Tibial nerve (tissue), 4 donors: Measurements from ENCODE around the gene DENND1A. TPM values are rescaled to one million over a fixed set of nuclear protein-coding genes. Genes with fewer than 3 reads are reported as not detected.

ENCODE experiments used
- DNase-seq, 2 donors: peaks; one replicate each; pipeline ENCODE4 v3.0.0-alpha.2; 2019; ENCODE audit warnings: low spot score in 2 of 2
- H3K27ac ChIP-seq, 4 donors: fragments of 200-600 bp; sonication (generic) in 3 of 4; one replicate each; pipeline ENCODE4 v1.5.1; 2017 to 2019; ENCODE audit warnings: mild to moderate bottlenecking in 1 of 4
- H3K27me3 ChIP-seq, 2 donors: fragments of 200-600 bp; sonication (generic) in 1 of 2; one replicate each; pipeline versions ENCODE4 v1.5.1 to v1.6.0; 2017 to 2019
- H3K36me3 ChIP-seq, 3 donors: fragments of 200-600 bp; sonication (generic); one replicate each; pipeline ENCODE4 v1.5.1; 2018 to 2019
- H3K4me1 ChIP-seq, 4 donors: fragments of 200-600 bp; sonication (generic) in 3 of 4; one replicate each; pipeline ENCODE4 v1.5.1; 2017 to 2019
- H3K4me3 ChIP-seq, 4 donors: fragments of 200-600 bp; sonication (generic) in 3 of 4; one replicate each; pipeline ENCODE4 v1.5.1; 2017 to 2019; ENCODE audit warnings: mild to moderate bottlenecking in 1 of 4, moderate library complexity in 1 of 4
- H3K9me3 ChIP-seq, 4 donors: fragments of 200-600 bp; sonication (generic) in 3 of 4; one replicate each; pipeline ENCODE4 v1.5.1; 2017 to 2019
- EP300 ChIP-seq, 2 donors: sonication (generic); formaldehyde crosslinking; IDR thresholded peaks; one replicate each; pipeline ENCODE4 v1.6.1; 2017; ENCODE audit warnings: antibody characterized with exemption in 2 of 2, mild to moderate bottlenecking in 1 of 2
- POLR2A ChIP-seq, 2 donors: fragments of 450-650 bp; IDR thresholded peaks; one replicate each; pipeline ENCODE4 v1.6.1; 2017; ENCODE audit warnings: antibody characterized with exemption in 2 of 2, mild to moderate bottlenecking in 2 of 2, moderate library complexity in 2 of 2
- WGBS, 2 donors: methylation state at CpG; one replicate each; pipeline ENCODE4 v1.1.5; 2018; 5-methylcytosine and 5-hydroxymethylcytosine counted together
- total RNA-seq, 4 donors: library from RNA; depleted of rRNA; stranded (reverse); fragments of >200 nt; gene quantifications; one replicate each; pipeline ENCODE4 v1.1.0, GENCODE V29; 2016
- TF ChIP-seq, protein P1 (sequence below), 5 experiments: fragments of 200-600 bp in 3 of 5; fragments of 450-650 bp in 2 of 5; sonication (generic) in 3 of 5; IDR thresholded peaks; one replicate each; pipeline ENCODE4 v1.5.1; 2016 to 2019; ENCODE audit warnings: antibody characterized with exemption in 5 of 5, mild to moderate bottlenecking in 3 of 5, moderate library complexity in 2 of 5

DENND1A gene
- total RNA-seq, 4 donors from 2014 or later = 17.5 to 34.8 (median 20.1) TPM

DNA sequence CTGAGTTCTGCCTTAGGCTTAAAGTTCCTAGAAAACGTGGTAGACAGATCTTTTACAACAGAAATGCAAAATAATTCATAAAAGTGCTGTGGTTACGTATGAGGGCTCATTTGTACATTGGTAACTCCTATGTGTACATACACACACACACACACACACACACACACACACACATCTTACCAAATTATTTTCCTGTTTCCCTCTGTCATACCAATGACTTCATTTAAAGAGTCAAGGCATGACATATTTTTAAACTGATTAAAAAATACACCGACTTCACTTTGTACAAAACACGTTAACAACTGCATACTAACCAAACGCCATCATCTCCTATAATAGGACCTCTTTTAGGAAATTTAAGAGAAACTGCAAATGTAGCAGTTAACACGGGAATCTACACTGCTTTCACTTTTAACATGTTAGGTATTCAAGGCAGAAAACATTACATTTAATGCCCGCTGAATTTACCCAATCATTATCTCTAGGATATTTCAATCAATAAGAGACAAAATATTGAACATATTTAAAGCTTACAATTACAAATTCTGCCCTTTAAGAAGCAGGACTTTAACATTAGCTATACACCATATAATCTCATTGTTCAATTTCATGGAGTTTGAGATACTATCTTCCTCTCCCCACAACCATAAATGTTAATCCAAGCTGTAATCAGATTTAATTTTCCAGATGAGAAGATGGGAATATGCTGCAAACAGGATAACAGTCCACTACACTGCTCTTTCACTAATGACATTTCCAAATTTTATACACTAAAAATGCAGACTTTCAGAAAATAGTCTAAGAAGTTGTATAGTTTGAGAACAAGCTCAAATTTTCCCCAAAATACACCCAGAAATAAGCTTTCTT lies 133.1 kb downstream of the DENND1A start:
- TF ChIP-seq, protein P1, sequence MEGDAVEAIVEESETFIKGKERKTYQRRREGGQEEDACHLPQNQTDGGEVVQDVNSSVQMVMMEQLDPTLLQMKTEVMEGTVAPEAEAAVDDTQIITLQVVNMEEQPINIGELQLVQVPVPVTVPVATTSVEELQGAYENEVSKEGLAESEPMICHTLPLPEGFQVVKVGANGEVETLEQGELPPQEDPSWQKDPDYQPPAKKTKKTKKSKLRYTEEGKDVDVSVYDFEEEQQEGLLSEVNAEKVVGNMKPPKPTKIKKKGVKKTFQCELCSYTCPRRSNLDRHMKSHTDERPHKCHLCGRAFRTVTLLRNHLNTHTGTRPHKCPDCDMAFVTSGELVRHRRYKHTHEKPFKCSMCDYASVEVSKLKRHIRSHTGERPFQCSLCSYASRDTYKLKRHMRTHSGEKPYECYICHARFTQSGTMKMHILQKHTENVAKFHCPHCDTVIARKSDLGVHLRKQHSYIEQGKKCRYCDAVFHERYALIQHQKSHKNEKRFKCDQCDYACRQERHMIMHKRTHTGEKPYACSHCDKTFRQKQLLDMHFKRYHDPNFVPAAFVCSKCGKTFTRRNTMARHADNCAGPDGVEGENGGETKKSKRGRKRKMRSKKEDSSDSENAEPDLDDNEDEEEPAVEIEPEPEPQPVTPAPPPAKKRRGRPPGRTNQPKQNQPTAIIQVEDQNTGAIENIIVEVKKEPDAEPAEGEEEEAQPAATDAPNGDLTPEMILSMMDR (IDR thresholded peaks at IDR 0.05) = no peak
- TF ChIP-seq POLR2A (IDR thresholded peaks at IDR 0.05) (no peak), EP300 (IDR thresholded peaks at IDR 0.05) (no peak)
- Histone ChIP-seq H3K27me3 (no peaks in the 10 kb centered on the region), H3K9me3 (no peaks in the 10 kb centered on the region), H3K4me1 (peaks cover 0 to 11% (median 0%) of the 10 kb centered on the region in 4 donors), H3K27ac (no peak overlapping the region), H3K36me3 (no peaks in the 10 kb centered on the region), H3K4me3 (no peak overlapping the region)
- 86 to 88% methylated on average over 7 of the region's 7 CpGs for WGBS, 2 donors
- DNase-seq = no peak

DNA sequence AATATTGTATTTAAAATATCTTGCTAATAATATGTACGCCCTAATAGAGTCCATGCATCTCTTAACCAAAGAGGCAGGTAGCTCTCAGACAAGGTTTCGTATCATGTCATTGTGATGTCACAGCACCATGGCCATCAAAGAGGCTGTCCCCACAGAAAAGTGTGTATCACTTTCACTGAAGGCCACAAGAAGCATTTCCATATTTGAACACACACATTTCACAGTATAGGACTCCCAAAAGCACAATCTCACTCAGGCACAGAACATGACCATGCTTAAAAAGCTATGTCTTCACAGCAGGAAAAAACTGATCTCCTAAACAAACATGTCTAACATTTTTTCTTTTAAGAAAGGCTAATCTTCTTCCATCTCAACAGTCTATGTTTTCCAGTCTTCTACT lies 133.8 kb downstream of the DENND1A start:
- no peaks in the 10 kb centered on the region for H3K36me3 ChIP-seq
- H3K4me3 ChIP-seq = no peak overlapping the region
- H3K27me3 ChIP-seq = no peaks in the 10 kb centered on the region
- TF ChIP-seq EP300 (IDR thresholded peaks at IDR 0.05) (no peak), POLR2A (IDR thresholded peaks at IDR 0.05) (no peak)
- TF ChIP-seq, protein P1 (IDR thresholded peaks at IDR 0.05) = no peak
- H3K27ac ChIP-seq = no peak overlapping the region
- WGBS, 2 donors = 98 to 100% methylated on average over 2 of the region's 2 CpGs
- DNase-seq = no peak
- no peaks in the 10 kb centered on the region for H3K9me3 ChIP-seq
- H3K4me1 ChIP-seq = peaks cover 0 to 11% (median 0%) of the 10 kb centered on the region in 4 donors

DNA sequence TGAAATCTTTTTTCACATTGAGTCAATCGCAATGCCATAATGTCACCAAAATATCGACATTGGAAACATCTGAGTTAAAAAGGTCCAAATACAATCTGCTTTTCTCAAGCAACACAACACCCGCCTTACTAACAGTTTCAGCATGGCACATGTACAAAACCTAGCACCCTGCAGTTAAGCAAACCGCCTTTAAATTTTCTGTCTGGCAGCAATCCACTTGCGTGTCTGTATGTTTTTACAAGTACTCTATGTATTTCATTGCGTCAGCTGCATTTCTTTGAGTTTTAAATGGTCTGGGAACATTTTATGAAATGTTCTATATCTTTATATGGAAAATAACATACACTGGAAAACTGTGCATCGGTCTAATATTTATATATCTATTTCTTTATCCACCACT lies 134.6 kb downstream of the DENND1A start:
- DNase-seq = no peak
- TF ChIP-seq, protein P1 (IDR thresholded peaks at IDR 0.05) = no peak
- TF ChIP-seq EP300 (IDR thresholded peaks at IDR 0.05) = no peak
- TF ChIP-seq POLR2A (IDR thresholded peaks at IDR 0.05) = no peak
- Histone ChIP-seq H3K4me3 (no peak overlapping the region), H3K27ac (no peak overlapping the region), H3K4me1 (peaks cover 0 to 11% (median 0%) of the 10 kb centered on the region in 4 donors), H3K9me3 (no peaks in the 10 kb centered on the region), H3K36me3 (no peaks in the 10 kb centered on the region), H3K27me3 (no peaks in the 10 kb centered on the region)
- WGBS, 2 donors = 95% methylated on average over 7 of the region's 7 CpGs

DNA sequence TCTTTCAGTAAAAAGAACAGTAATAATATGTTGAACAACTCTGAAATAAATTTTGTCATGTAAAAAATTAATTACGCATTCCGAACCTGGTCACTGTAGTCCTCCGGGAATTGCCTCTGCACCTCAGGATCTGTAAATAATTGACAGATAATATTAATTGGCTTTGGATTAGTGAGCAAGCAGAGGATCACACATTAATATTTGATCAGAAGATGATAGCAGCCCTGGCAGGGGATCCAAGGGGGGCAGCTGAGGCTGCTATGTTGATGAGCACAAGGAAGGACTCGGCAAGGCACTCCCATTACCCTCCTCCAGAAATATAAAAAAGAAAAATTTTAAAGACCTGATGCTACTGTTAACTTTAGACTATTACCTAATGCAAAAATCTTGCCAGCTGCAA lies 137.4 kb downstream of the DENND1A start:
- H3K36me3 ChIP-seq = no peaks in the 10 kb centered on the region
- no peak for DNase-seq
- WGBS, 2 donors = 93 to 95% methylated on average over 4 of the region's 4 CpGs
- H3K4me3 ChIP-seq = no peak overlapping the region
- no peak overlapping the region for H3K27ac ChIP-seq
- no peak for TF ChIP-seq EP300 (IDR thresholded peaks at IDR 0.05)
- TF ChIP-seq, protein P1 (IDR thresholded peaks at IDR 0.05) = no peak
- TF ChIP-seq POLR2A (IDR thresholded peaks at IDR 0.05) = no peak
- no peaks in the 10 kb centered on the region for H3K27me3 ChIP-seq
- no peaks in the 10 kb centered on the region for H3K9me3 ChIP-seq
- H3K4me1 ChIP-seq = no peaks in the 10 kb centered on the region

DNA sequence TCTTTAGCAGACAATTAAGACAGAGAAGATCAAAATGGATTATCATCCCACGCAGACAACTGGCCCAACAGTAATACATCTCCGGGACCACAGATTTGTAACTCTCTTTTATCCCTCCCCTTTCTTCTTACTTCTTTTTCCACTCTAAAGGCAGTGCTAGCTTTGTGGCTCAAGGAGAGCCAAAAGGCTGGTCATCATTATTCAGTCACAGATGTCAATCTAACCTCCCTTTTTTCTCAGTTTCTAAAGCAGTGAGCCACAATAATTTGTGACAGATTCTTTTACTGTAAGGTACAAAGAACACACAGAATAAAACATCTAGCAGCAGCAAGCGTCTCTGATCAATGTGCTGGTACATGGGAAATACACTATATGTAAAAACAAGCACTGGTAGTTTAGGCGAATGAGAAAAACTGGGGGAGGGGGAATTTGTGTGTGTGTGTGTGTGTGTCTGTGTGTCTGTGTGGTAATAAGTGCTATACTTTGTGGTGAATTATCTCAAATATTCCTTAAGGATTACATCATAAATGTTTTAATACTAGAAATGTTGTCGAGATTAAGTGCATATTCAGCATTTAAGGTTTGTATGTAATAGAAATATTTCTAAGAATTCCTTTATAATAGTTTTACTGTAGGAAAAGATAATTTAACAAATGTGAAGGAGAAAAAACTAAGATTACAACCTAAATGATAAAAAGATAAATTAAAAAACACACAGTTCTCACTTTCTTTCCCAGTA lies 140.2 kb downstream of the DENND1A start:
- no peaks in the 10 kb centered on the region for H3K36me3 ChIP-seq
- 88 to 92% methylated on average over 5 of the region's 5 CpGs for whole genome bisulfite sequencing, 2 donors
- TF ChIP-seq POLR2A (IDR thresholded peaks at IDR 0.05) (no peak), EP300 (IDR thresholded peaks at IDR 0.05) (no peak)
- TF ChIP-seq, protein P1 (IDR thresholded peaks at IDR 0.05) = no peak
- no peaks in the 10 kb centered on the region for H3K4me1 ChIP-seq
- no peaks in the 10 kb centered on the region for H3K9me3 ChIP-seq
- H3K4me3 ChIP-seq = no peak overlapping the region
- no peaks in the 10 kb centered on the region for H3K27me3 ChIP-seq
- no peak for DNase-seq
- no peak overlapping the region for H3K27ac ChIP-seq
